Effector CD4-positive, alpha-beta T cell (primary cell): Measurements from ENCODE around the gene NLGN1. TPM values are rescaled to one million over a fixed set of nuclear protein-coding genes. Genes with fewer than 3 reads are reported as not detected.
"Not testable (repeated sequence)": the region's sequence is repeated elsewhere in the genome, so short reads cannot be mapped to it uniquely, and the experiment has no call there.

Experiments
- DNase-seq: peaks from one replicate; pipeline ENCODE4 v3.0.0-alpha.2; 2020
- total RNA-seq: gene quantifications from one replicate; lab custom pipeline; 2026; lab: John Stamatoyannopoulos, UW

The NLGN1 gene
- not detected for total RNA-seq

- no peak for DNase-seq
Measured at GRCh38 chr3:173397161-173398110, at the start of gene NLGN1. TSS of gene NLGN1 (plus strand) at chr3:173397744.

- DNase-seq, result no peak
Measured at GRCh38 chr3:173351886-173352285, 45.7 kb upstream of the NLGN1 start.

- DNase-seq, result not testable (repeated sequence)
Measured at GRCh38 chr3:173353137-173353536, 44.4 kb upstream of the NLGN1 start.

GRCh38 chr3:173354124-173354523 lies 43.4 kb upstream of the NLGN1 start:
- no peak for DNase-seq

- no peak for DNase-seq
Measured at GRCh38 chr3:173371848-173372487, 25.6 kb upstream of the NLGN1 start.

- DNase-seq, result no peak
Measured at GRCh38 chr3:173380681-173381080, 16.9 kb upstream of the NLGN1 start.

- DNase-seq, result not testable (repeated sequence)
Measured at GRCh38 chr3:173381936-173382335, 15.6 kb upstream of the NLGN1 start.

GRCh38 chr3:173395073-173395411 lies 2.5 kb upstream of the NLGN1 start:
- no peak for DNase-seq

- DNase-seq, result no peak
Measured at GRCh38 chr3:173395412-173396181, 1.9 kb upstream of the NLGN1 start.

- DNase-seq, result no peak
Measured at GRCh38 chr3:173396191-173397041, 1.1 kb upstream of the NLGN1 start.

- no peak for DNase-seq
Measured at GRCh38 chr3:173398111-173398479, 551 bp downstream of the NLGN1 start.

GRCh38 chr3:173399044-173399443 lies 1.5 kb downstream of the NLGN1 start:
- no peak for DNase-seq

- no peak for DNase-seq
Measured at GRCh38 chr3:173401369-173401768, 3.8 kb downstream of the NLGN1 start.

GRCh38 chr3:173402656-173403055 lies 5.1 kb downstream of the NLGN1 start:
- DNase-seq, result no peak

GRCh38 chr3:173403376-173403775 lies 5.8 kb downstream of the NLGN1 start:
- no peak for DNase-seq

GRCh38 chr3:173404156-173404555 lies 6.6 kb downstream of the NLGN1 start:
- no peak for DNase-seq

- no peak for DNase-seq
Measured at GRCh38 chr3:173410436-173410835, 12.9 kb downstream of the NLGN1 start.

- DNase-seq, result no peak
Measured at GRCh38 chr3:173410849-173411248, 13.3 kb downstream of the NLGN1 start.

- no peak for DNase-seq
Measured at GRCh38 chr3:173411375-173411973, 13.9 kb downstream of the NLGN1 start.

GRCh38 chr3:173416070-173416469 lies 18.5 kb downstream of the NLGN1 start:
- DNase-seq, result no peak

- no peak for DNase-seq
Measured at GRCh38 chr3:173429076-173429475, 31.5 kb downstream of the NLGN1 start.

GRCh38 chr3:173429527-173429926 lies 32.0 kb downstream of the NLGN1 start:
- DNase-seq, result no peak
